Panc1 (cell line): Measurements from ENCODE around the gene SPTLC2. TPM values are rescaled to one million over a fixed set of nuclear protein-coding genes. Genes with fewer than 3 reads are reported as not detected.
A peak's percentile ranks its signal among the peaks of the same experiment; 100 is the strongest.

Experiments used
- ATAC-seq: fragments of 200-7000 bp; cut with Tn5 transposase; 2 replicates; pipeline ENCODE4 v1.9.1; 2020; ENCODE audit warnings: mild to moderate bottlenecking, moderate library complexity
- BruUV-seq: library from RNA; stranded (reverse); fragments of 400-500 nt; replicated peaks from 2 replicates; lab custom pipeline; 2021; lab: Mats Ljungman, UMichigan
- CTCF ChIA-PET: fragments of 300-600 bp; sonication (Branson Sonifier 250); formaldehyde crosslinking; loops from one replicate; lab custom pipeline; 2022; ENCODE audit warnings: antibody characterized with exemption; lab: Charles Lee
- POLR2A ChIA-PET: fragments of 300-600 bp; sonication (Branson Sonifier 250); formaldehyde crosslinking; loops from one replicate; lab custom pipeline; 2022; ENCODE audit warnings: antibody characterized with exemption; lab: Charles Lee
- DNase-seq: peaks from one replicate; pipeline ENCODE4 v3.0.0-alpha.2; 2010; ENCODE audit warnings: low read depth, low spot score
- H3K27ac ChIP-seq: 2 replicates; pipeline ENCODE4 v1.5.1; 2011; ENCODE audit warnings: mild to moderate bottlenecking, low read length, inconsistent platforms
- H3K27me3 ChIP-seq: fragments of 200-500 bp; sonication (Bioruptor generic); 2 replicates; pipeline ENCODE4 v1.6.0; 2014; ENCODE audit warnings: low read length, inconsistent platforms; ENCODE audit not compliant: control insufficient read depth, insufficient read depth
- H3K36me3 ChIP-seq: fragments of 200-500 bp; sonication (Bioruptor generic); 2 replicates; pipeline ENCODE4 v1.5.1; 2014; ENCODE audit warnings: inconsistent platforms, mild to moderate bottlenecking, low read length, moderate library complexity; ENCODE audit not compliant: control insufficient read depth, insufficient read depth
- H3K4me1 ChIP-seq: 2 replicates; pipeline ENCODE4 v1.5.1; 2011; ENCODE audit warnings: inconsistent platforms, mild to moderate bottlenecking, low read length, moderate library complexity; ENCODE audit not compliant: control insufficient read depth, insufficient read depth
- H3K4me3 ChIP-seq, 2 experiments: 2 replicates each; pipeline ENCODE4 v1.5.1; 2011 to 2012; ENCODE audit warnings: low read depth in 2 of 2, low read length in 2 of 2, mild to moderate bottlenecking in 2 of 2, inconsistent platforms in 1 of 2, moderate library complexity in 1 of 2
- H3K9me3 ChIP-seq: fragments of 200-500 bp; sonication (Bioruptor generic); 2 replicates; pipeline ENCODE4 v1.5.1; 2014; ENCODE audit warnings: low read depth, mild to moderate bottlenecking, inconsistent platforms, low read length, moderate library complexity; ENCODE audit not compliant: control insufficient read depth, insufficient read depth
- CTCF ChIP-seq: fragments of 450-650 bp; IDR thresholded peaks from 2 replicates; pipeline ENCODE4 v1.5.1; 2017; ENCODE audit warnings: mild to moderate bottlenecking
- POLR2AphosphoS5 ChIP-seq: IDR thresholded peaks from 2 replicates; pipeline ENCODE4 v1.6.1; 2012; ENCODE audit warnings: mild to moderate bottlenecking, low read depth, low read length, moderate library complexity
- REST ChIP-seq, 2 experiments: IDR thresholded peaks; 2 replicates each; pipeline ENCODE4 v1.6.1; 2011 to 2012; ENCODE audit warnings: low read depth in 2 of 2, control low read depth in 1 of 2, low read length in 1 of 2, mild to moderate bottlenecking in 1 of 2, moderate library complexity in 1 of 2; ENCODE audit not compliant: insufficient read depth in 1 of 2
- SIN3A ChIP-seq: IDR thresholded peaks from 2 replicates; pipeline ENCODE4 v1.6.1; 2012; ENCODE audit warnings: low read depth, mild to moderate bottlenecking, low read length, moderate library complexity, borderline replicate concordance; ENCODE audit not compliant: insufficient read depth
- TCF7L2 ChIP-seq: IDR thresholded peaks from 2 replicates; pipeline ENCODE4 v1.6.1; 2011; ENCODE audit warnings: mild to moderate bottlenecking, low read depth, low read length, inconsistent platforms
- in situ Hi-C: cut with HindIII; loops from 2 replicates; pipeline ENCODE4 v1.10.0; 2016; ENCODE audit warnings: low sequenced_read_pairs, low pct_unique_long_range_greater_than_20kb
- intact Hi-C: fragments of 100-400 bp; cut with micrococcal nuclease; formaldehyde crosslinking; loops from one replicate; pipeline ENCODE4 v1.10.0; 2022; ENCODE audit not compliant: unreplicated experiment
- total RNA-seq: library from RNA; stranded (reverse); gene quantifications from one replicate; pipeline ENCODE4 v1.2.1, GENCODE V29; 2021; ENCODE audit not compliant: unreplicated experiment

The SPTLC2 gene
- total RNA-seq, 1 experiment from 2014 or later, result 21.0 TPM

GRCh38 chr14:77498120-77498979, 118.1 kb downstream of the SPTLC2 start, which contains the start of gene ISM2:
Gene ISM2, minus strand, starts transcription at chr14:77498816. Its CDS starts 23 bp downstream, at chr14:77498793.
- in situ Hi-C loops, result no loop called here
- Histone ChIP-seq H3K27me3 (no peaks in the 10 kb centered on the region; the same call in 1 of the 2 replicates), H3K27ac (no peak within 1 kb of the TSS), H3K4me1 (no peaks in the 10 kb centered on the region), H3K4me3 (peak within 1 kb of the TSS; percentile 41 to 48), H3K9me3 (no peaks in the 10 kb centered on the region), H3K36me3 (no peaks in the 10 kb centered on the region)
- intact Hi-C loops, result no loop called here
- DNase-seq (no peak), ATAC-seq (peak; percentile 80)
- ChIA-PET POLR2A (no interaction called here), CTCF (no interaction called here)
- TF ChIP-seq SIN3A, result no peak
- TF ChIP-seq CTCF, result no peak
- TF ChIP-seq POLR2AphosphoS5, result no peak
- no peak for TF ChIP-seq REST (IDR thresholded peaks at IDR 0.05; ENCODE audit: insufficient read depth in 1 of 2, low read depth in 2 of 2, low read length in 1 of 2)
- TF ChIP-seq TCF7L2, result no peak
- no TSS peak for BruUV-seq

GRCh38 chr14:77495334-77495733, 121.1 kb downstream of the SPTLC2 start:
- Histone ChIP-seq H3K27me3 (no peaks in the 10 kb centered on the region; the same call in 1 of the 2 replicates), H3K4me1 (no peaks in the 10 kb centered on the region), H3K36me3 (no peaks in the 10 kb centered on the region), H3K4me3 (no peak overlapping the region), H3K9me3 (no peaks in the 10 kb centered on the region), H3K27ac (no peak overlapping the region)
- ChIA-PET CTCF (no interaction called here), POLR2A (no interaction called here)
- intact Hi-C loops (no loop called here), in situ Hi-C loops (no loop called here)
- ATAC-seq (no peak), DNase-seq (no peak)
- TF ChIP-seq CTCF, result no peak
- TF ChIP-seq TCF7L2, result no peak
- no peak for TF ChIP-seq REST (IDR thresholded peaks at IDR 0.05; ENCODE audit: insufficient read depth in 1 of 2, low read depth in 2 of 2, low read length in 1 of 2)
- no peak for TF ChIP-seq SIN3A
- TF ChIP-seq POLR2AphosphoS5, result no peak
- BruUV-seq, result no TSS peak
